Measurements from ENCODE around the gene FHOD1.

DNA sequence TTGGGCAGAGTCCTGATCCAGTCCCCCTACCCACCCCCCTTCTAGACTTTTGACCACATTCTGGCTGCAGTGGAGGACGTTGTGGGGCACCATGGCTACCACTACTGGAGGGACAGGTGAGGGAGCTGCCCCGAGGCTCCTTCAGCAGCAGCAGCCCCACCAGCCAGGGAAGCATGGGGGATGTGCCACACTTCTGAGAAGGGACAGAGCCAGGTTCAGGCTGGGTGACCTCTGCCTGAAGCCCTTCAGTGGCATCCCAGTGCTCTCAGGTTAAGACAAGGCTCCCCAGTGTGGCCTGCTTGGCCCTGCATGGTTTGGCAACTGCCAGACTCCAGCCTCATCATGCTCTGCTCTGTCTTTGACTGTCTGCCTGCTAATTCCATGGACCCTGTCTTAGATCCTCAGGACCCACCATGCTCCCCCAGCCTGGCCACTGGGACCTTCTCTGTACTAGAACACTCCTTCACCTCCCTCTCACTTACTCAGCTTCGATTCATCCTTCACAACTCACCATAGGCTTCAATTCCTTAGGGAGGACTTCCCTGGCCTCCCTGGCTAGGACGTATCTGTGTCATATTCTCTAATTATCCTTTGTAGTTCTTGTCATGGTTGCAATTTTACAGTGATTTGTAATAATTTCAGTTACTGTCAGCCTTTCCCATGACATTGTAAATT, 10.3 kb upstream of the FHOD1 start:
- TF ChIP-seq TAF1 (IDR thresholded peaks at IDR 0.05; ENCODE audit: borderline replicate concordance, insufficient read depth, low read length) (no peak), SIN3A (IDR thresholded peaks at IDR 0.05; ENCODE audit: borderline replicate concordance, insufficient read depth, low read length) (no peak)

Measured in PFSK-1 (cell line).